K562 (cell line): ENCODE data around the gene PLXNB3. TPM values are rescaled to one million over a fixed set of nuclear protein-coding genes. Genes with fewer than 3 reads are reported as not detected.

Experiments
- CREB1 ChIP-seq, 2 experiments: sonication (generic) in 1 of 2; formaldehyde crosslinking in 1 of 2; IDR thresholded peaks; 2 replicates each; pipeline versions ENCODE4 v1.6.1 to v1.8.0; 2012 to 2022; ENCODE audit warnings: inconsistent platforms in 1 of 2, mild to moderate bottlenecking in 1 of 2, missing genetic modification reagents in 1 of 2, moderate library complexity in 1 of 2
- CREM ChIP-seq: IDR thresholded peaks from 2 replicates; pipeline ENCODE4 v1.6.1; 2014; ENCODE audit warnings: antibody characterized with exemption, low read depth
- CTBP1 ChIP-seq: fragments of 450-650 bp; IDR thresholded peaks from 2 replicates; pipeline ENCODE4 v1.6.1; 2016; ENCODE audit warnings: borderline replicate concordance
- DACH1 ChIP-seq: fragments of 450-650 bp; IDR thresholded peaks from 2 replicates; pipeline ENCODE4 v1.6.1; 2018; ENCODE audit not compliant: partially characterized antibody
- DDX20 ChIP-seq: fragments of 450-650 bp; IDR thresholded peaks from 2 replicates; pipeline ENCODE4 v1.6.1; 2016; ENCODE audit warnings: missing genetic modification characterization, low read depth, mild to moderate bottlenecking, missing compliant biosample characterization, moderate library complexity
- HCFC1 ChIP-seq: IDR thresholded peaks from 2 replicates; pipeline ENCODE4 v1.6.1; 2012; ENCODE audit warnings: low read depth, low read length, improper control_type of control experiment
- HDAC1 ChIP-seq, 2 experiments: fragments of 450-650 bp; IDR thresholded peaks; 2 replicates each; pipeline ENCODE4 v1.6.1; 2016 to 2017; ENCODE audit warnings: inconsistent platforms in 1 of 2, mild to moderate bottlenecking in 1 of 2, moderate library complexity in 1 of 2
- HMGN3 ChIP-seq: IDR thresholded peaks from 2 replicates; pipeline ENCODE4 v1.6.1; 2011; ENCODE audit warnings: borderline replicate concordance, low read depth, mild to moderate bottlenecking, mixed read lengths, low read length; ENCODE audit not compliant: insufficient read length; ENCODE audit errors: extremely low read depth
- KAT7 ChIP-seq: sonication (generic); formaldehyde crosslinking; IDR thresholded peaks from 2 replicates; pipeline ENCODE4 v1.8.0; 2022; ENCODE audit warnings: missing genetic modification reagents, mild to moderate bottlenecking, borderline replicate concordance
- KDM5B ChIP-seq: fragments of 200-600 bp; sonication (generic); IDR thresholded peaks from 2 replicates; pipeline ENCODE4 v1.6.1; 2012; ENCODE audit warnings: low read depth, mild to moderate bottlenecking, moderate library complexity, low read length, control low read depth, inconsistent platforms; ENCODE audit not compliant: insufficient replicate concordance
- MAFK ChIP-seq: IDR thresholded peaks from 2 replicates; pipeline ENCODE4 v1.6.1; 2011; ENCODE audit warnings: low read length, improper control_type of control experiment
- PHF8 ChIP-seq: fragments of 200-600 bp; sonication (generic); IDR thresholded peaks from 2 replicates; pipeline ENCODE4 v1.6.1; 2012; ENCODE audit warnings: mixed run types, mild to moderate bottlenecking, inconsistent platforms, low read length, moderate library complexity, borderline replicate concordance
- PURB ChIP-seq: sonication (generic); formaldehyde crosslinking; IDR thresholded peaks from 2 replicates; pipeline ENCODE4 v1.9.0; 2021; ENCODE audit warnings: low read depth, mild to moderate bottlenecking, missing genetic modification reagents
- RBM17 ChIP-seq: fragments of 200-400 bp; formaldehyde crosslinking; IDR thresholded peaks from 2 replicates; pipeline ENCODE4 v1.6.1; 2017; ENCODE audit warnings: low read depth, mild to moderate bottlenecking, low read length, borderline replicate concordance
- SAP30 ChIP-seq: fragments of 200-600 bp; sonication (generic); IDR thresholded peaks from 2 replicates; pipeline ENCODE4 v1.6.1; 2012; ENCODE audit warnings: borderline replicate concordance, low read depth, mild to moderate bottlenecking, moderate library complexity, low read length, control low read depth, inconsistent platforms; ENCODE audit not compliant: insufficient read depth, poor library complexity, severe bottlenecking
- ZHX1 ChIP-seq: fragments of 150-350 bp; conservative IDR thresholded peaks from 2 replicates; pipeline ENCODE4 v1.6.1; 2014; ENCODE audit warnings: low read length
- ZNF592 ChIP-seq: fragments of 450-650 bp; IDR thresholded peaks from 2 replicates; pipeline ENCODE4 v1.6.1; 2017; ENCODE audit warnings: antibody characterized with exemption, mild to moderate bottlenecking
- ZNF695 ChIP-seq: fragments of 450-650 bp; formaldehyde crosslinking; IDR thresholded peaks from 2 replicates; pipeline ENCODE4 v1.4.0; 2020; ENCODE audit warnings: mild to moderate bottlenecking, moderate library complexity
- ZNF785 ChIP-seq: fragments of 250-450 bp; sonication (Bioruptor Pico); IDR thresholded peaks from 2 replicates; pipeline ENCODE4 v1.4.0; 2020; ENCODE audit warnings: mild to moderate bottlenecking
- ZSCAN29 ChIP-seq: fragments of 450-650 bp; IDR thresholded peaks from 2 replicates; pipeline ENCODE4 v1.6.1; 2017
- polyA plus RNA-seq, 8 experiments: library from polyadenylated mRNA; depleted of rRNA in 4 of 8; stranded (reverse) in 5 of 8; unstranded in 3 of 8; fragments of >200 nt; fragmentation: Nextera tagmentation in 2 of 8; fragmentation: Illumina TruSeq in 1 of 8; extraction: Ambion mirVana in 2 of 8; extraction: Trizol in 1 of 8; gene quantifications; 2 replicates each; pipeline versions ENCODE4 v1.2.1 to v1.2.3, GENCODE V29; 2011 to 2014; ENCODE audit warnings: inconsistent platforms in 1 of 8, missing spikeins in 1 of 8
- total RNA-seq, 7 experiments: library from RNA; depleted of rRNA in 6 of 7; stranded (reverse); fragments of >200 nt in 6 of 7; fragmentation: Illumina TruSeq in 2 of 7; extraction: Trizol in 2 of 7; gene quantifications; 2 replicates each; pipeline versions ENCODE4 v1.2.1 to v1.2.3, GENCODE V29; 2011 to 2021; ENCODE audit warnings: low replicate concordance in 1 of 7

The PLXNB3 gene
- total and polyA plus RNA-seq, 9 of the 15 experiments (the other 6 are each of a cell fraction or from before 2014, with no cell fraction given), result 0.22 to 2.0 (median 1.4) TPM; not detected in 2

GRCh38 chrX:153794018-153794896, 30.2 kb downstream of the PLXNB3 start, which contains the start of the genes IDH3G and SSR4 (continued):
- no peak for TF ChIP-seq RBM17
- TF ChIP-seq KDM5B, result peak; percentile 73
- peak; percentile 96 for TF ChIP-seq CREM
- peak; percentile 92 for TF ChIP-seq CREB1 (IDR thresholded peaks at IDR 0.05)
- peak; percentile 95 for TF ChIP-seq CREB1 (CRISPR knock-in tag; IDR thresholded peaks at IDR 0.05)
- peak in 1 of 2 experiments; percentile 67; a peak in 2 of 4 replicates for TF ChIP-seq HDAC1 (IDR thresholded peaks at IDR 0.05)
- TF ChIP-seq DACH1, result peak; percentile 98
- TF ChIP-seq KAT7 (CRISPR knock-in tag), result no peak
- TF ChIP-seq ZNF785 (CRISPR knock-in tag), result no peak
- no peak for TF ChIP-seq ZNF695 (CRISPR knock-in tag)
- peak; percentile 71 for TF ChIP-seq HCFC1
- TF ChIP-seq SAP30, result peak; percentile 57
- peak; percentile 23; the same call in 1 of the 2 replicates for TF ChIP-seq ZHX1
- peak; percentile 81 for TF ChIP-seq CTBP1
- TF ChIP-seq MAFK, result no peak
- no peak for TF ChIP-seq PURB (CRISPR knock-in tag)
- peak; percentile 63 for TF ChIP-seq HMGN3
- peak; percentile 41; the same call in 1 of the 2 replicates for TF ChIP-seq ZNF592
- TF ChIP-seq ZSCAN29, result no peak
- no peak for TF ChIP-seq DDX20 (tag)
- peak; percentile 74 for TF ChIP-seq PHF8
